GM19438 (cell line): ENCODE results near the gene KIAA0232.
"Not testable (repeated sequence)": the region's sequence is repeated elsewhere in the genome, so short reads cannot be mapped to it uniquely, and the experiment has no call there.

ENCODE experiments used
- ATAC-seq: cut with Tn5 transposase; IDR thresholded peaks from one replicate; pipeline ENCODE4 v1.9.1; 2021; ENCODE audit warnings: low read depth; ENCODE audit not compliant: unreplicated experiment

The KIAA0232 gene

GRCh38 chr4:6753891-6754290, 28.6 kb upstream of the KIAA0232 start:
- no peak for ATAC-seq

- no peak for ATAC-seq
These were observed 27.9 kb upstream of the KIAA0232 start for GRCh38 chr4:6754481-6755087.

- no peak for ATAC-seq
These were observed 27.3 kb upstream of the KIAA0232 start for GRCh38 chr4:6755088-6755753.

GRCh38 chr4:6756345-6756744, 26.2 kb upstream of the KIAA0232 start:
- not testable (repeated sequence) for ATAC-seq

GRCh38 chr4:6758728-6759127, 23.8 kb upstream of the KIAA0232 start:
- ATAC-seq = no peak

GRCh38 chr4:6760865-6761264, 21.7 kb upstream of the KIAA0232 start:
- ATAC-seq = no peak

- no peak for ATAC-seq
These were observed 20.6 kb upstream of the KIAA0232 start for GRCh38 chr4:6761649-6762615.

GRCh38 chr4:6763330-6763851, 19.1 kb upstream of the KIAA0232 start:
- no peak for ATAC-seq

- no peak for ATAC-seq
These were observed 17.4 kb upstream of the KIAA0232 start for GRCh38 chr4:6764976-6765620.

- ATAC-seq = no peak
These were observed 16.8 kb upstream of the KIAA0232 start for GRCh38 chr4:6765703-6766102.

GRCh38 chr4:6767386-6767747, 15.2 kb upstream of the KIAA0232 start:
- ATAC-seq = no peak

GRCh38 chr4:6767748-6768538, 14.6 kb upstream of the KIAA0232 start:
- no peak for ATAC-seq

GRCh38 chr4:6768539-6768905, 14.0 kb upstream of the KIAA0232 start:
- ATAC-seq = no peak

- no peak for ATAC-seq
These were observed 13.1 kb upstream of the KIAA0232 start for GRCh38 chr4:6769233-6769988.

- ATAC-seq = no peak
These were observed 12.5 kb upstream of the KIAA0232 start for GRCh38 chr4:6769989-6770420.

GRCh38 chr4:6770581-6771228, 11.8 kb upstream of the KIAA0232 start:
- ATAC-seq = no peak

- ATAC-seq = no peak
These were observed 11.3 kb upstream of the KIAA0232 start for GRCh38 chr4:6771229-6771671.

- ATAC-seq = no peak
These were observed 10.2 kb upstream of the KIAA0232 start for GRCh38 chr4:6772223-6772928.
